HL-60 (cell line): ENCODE measurements around the gene RASGEF1B.

Source experiments
- DNase-seq, 2 experiments: peaks; one replicate each; pipeline ENCODE4 v3.0.0-alpha.2; 2010 to 2020; ENCODE audit warnings: low read depth in 1 of 2, low spot score in 1 of 2
- H3K27ac ChIP-seq: fragments of 250-450 bp; sonication (Bioruptor Pico); replicated peaks from 2 replicates; pipeline ENCODE4 v1.5.1; 2020; ENCODE audit warnings: mild to moderate bottlenecking, moderate library complexity
- H3K27me3 ChIP-seq: fragments of 250-450 bp; sonication (Bioruptor Pico); 2 replicates; pipeline ENCODE4 v1.5.1; 2021; ENCODE audit warnings: mild to moderate bottlenecking, moderate library complexity; ENCODE audit not compliant: insufficient read depth, poor library complexity, severe bottlenecking
- H3K4me3 ChIP-seq: replicated peaks from 2 replicates; pipeline ENCODE4 v1.5.1; 2011; ENCODE audit warnings: mild to moderate bottlenecking, control low read depth, low read length; ENCODE audit not compliant: insufficient read depth
- GABPA ChIP-seq: IDR thresholded peaks from 2 replicates; pipeline ENCODE4 v1.6.1; 2012; ENCODE audit warnings: low read depth
- POLR2AphosphoS5 ChIP-seq: IDR thresholded peaks from 2 replicates; pipeline ENCODE4 v1.6.1; 2012; ENCODE audit warnings: low read depth
- SPI1 ChIP-seq: IDR thresholded peaks from 2 replicates; pipeline ENCODE4 v1.6.1; 2012; ENCODE audit warnings: low read depth, mild to moderate bottlenecking, borderline replicate concordance
- TF ChIP-seq, protein P1 (sequence below): IDR thresholded peaks from 2 replicates; pipeline ENCODE4 v1.6.1; 2012; ENCODE audit warnings: low read depth; ENCODE audit not compliant: insufficient replicate concordance
- TF ChIP-seq, protein P2 (sequence below): IDR thresholded peaks from one replicate; pipeline ENCODE4 v1.5.1; 2011; ENCODE audit warnings: low read length, control low read depth, inconsistent platforms; ENCODE audit not compliant: insufficient read depth

The RASGEF1B gene

DNA sequence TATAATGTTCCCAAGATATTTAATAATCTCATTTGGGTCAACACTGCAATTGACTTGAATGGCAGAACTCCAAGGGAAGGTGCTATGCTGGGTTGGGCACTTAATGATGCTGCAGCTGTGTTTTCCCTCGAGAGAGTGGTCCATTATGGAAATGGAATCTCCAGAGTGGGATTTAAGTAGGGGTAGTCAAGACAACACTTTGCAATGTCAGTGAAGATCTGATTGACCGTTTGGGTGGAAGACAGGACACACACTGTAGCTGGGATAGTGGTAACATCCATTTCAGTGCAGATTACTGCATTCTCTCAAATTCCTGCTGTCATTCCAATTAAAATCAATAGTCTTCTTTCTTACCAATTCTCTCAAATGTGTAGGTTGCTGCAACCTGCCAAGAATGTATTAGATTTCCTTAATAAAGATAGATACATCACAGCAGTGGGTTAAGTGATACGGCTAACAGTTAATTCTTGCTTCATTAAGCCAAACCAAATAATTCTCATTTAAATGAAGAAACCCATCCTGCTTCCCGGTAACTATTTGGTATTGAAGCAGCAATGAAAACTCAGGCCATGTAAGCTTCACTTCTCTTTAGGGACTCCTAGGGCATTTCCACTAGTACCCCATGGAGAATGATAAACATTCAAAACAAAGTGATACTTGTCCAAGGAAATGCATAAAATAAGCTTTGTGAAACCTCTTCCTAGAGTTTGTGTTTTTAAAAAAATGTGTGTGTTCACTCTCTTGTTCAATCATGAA is 40.5 kb upstream of the RASGEF1B start:
- TF ChIP-seq, protein P1, sequence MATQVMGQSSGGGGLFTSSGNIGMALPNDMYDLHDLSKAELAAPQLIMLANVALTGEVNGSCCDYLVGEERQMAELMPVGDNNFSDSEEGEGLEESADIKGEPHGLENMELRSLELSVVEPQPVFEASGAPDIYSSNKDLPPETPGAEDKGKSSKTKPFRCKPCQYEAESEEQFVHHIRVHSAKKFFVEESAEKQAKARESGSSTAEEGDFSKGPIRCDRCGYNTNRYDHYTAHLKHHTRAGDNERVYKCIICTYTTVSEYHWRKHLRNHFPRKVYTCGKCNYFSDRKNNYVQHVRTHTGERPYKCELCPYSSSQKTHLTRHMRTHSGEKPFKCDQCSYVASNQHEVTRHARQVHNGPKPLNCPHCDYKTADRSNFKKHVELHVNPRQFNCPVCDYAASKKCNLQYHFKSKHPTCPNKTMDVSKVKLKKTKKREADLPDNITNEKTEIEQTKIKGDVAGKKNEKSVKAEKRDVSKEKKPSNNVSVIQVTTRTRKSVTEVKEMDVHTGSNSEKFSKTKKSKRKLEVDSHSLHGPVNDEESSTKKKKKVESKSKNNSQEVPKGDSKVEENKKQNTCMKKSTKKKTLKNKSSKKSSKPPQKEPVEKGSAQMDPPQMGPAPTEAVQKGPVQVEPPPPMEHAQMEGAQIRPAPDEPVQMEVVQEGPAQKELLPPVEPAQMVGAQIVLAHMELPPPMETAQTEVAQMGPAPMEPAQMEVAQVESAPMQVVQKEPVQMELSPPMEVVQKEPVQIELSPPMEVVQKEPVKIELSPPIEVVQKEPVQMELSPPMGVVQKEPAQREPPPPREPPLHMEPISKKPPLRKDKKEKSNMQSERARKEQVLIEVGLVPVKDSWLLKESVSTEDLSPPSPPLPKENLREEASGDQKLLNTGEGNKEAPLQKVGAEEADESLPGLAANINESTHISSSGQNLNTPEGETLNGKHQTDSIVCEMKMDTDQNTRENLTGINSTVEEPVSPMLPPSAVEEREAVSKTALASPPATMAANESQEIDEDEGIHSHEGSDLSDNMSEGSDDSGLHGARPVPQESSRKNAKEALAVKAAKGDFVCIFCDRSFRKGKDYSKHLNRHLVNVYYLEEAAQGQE = no peak
- TF ChIP-seq POLR2AphosphoS5 (no peak), SPI1 (no peak), GABPA (no peak)
- TF ChIP-seq, protein P2, sequence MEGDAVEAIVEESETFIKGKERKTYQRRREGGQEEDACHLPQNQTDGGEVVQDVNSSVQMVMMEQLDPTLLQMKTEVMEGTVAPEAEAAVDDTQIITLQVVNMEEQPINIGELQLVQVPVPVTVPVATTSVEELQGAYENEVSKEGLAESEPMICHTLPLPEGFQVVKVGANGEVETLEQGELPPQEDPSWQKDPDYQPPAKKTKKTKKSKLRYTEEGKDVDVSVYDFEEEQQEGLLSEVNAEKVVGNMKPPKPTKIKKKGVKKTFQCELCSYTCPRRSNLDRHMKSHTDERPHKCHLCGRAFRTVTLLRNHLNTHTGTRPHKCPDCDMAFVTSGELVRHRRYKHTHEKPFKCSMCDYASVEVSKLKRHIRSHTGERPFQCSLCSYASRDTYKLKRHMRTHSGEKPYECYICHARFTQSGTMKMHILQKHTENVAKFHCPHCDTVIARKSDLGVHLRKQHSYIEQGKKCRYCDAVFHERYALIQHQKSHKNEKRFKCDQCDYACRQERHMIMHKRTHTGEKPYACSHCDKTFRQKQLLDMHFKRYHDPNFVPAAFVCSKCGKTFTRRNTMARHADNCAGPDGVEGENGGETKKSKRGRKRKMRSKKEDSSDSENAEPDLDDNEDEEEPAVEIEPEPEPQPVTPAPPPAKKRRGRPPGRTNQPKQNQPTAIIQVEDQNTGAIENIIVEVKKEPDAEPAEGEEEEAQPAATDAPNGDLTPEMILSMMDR = no peak
- Histone ChIP-seq H3K27me3 (no peaks in the 10 kb centered on the region), H3K27ac (no peak overlapping the region), H3K4me3 (no peak overlapping the region)
- no peak for DNase-seq

DNA sequence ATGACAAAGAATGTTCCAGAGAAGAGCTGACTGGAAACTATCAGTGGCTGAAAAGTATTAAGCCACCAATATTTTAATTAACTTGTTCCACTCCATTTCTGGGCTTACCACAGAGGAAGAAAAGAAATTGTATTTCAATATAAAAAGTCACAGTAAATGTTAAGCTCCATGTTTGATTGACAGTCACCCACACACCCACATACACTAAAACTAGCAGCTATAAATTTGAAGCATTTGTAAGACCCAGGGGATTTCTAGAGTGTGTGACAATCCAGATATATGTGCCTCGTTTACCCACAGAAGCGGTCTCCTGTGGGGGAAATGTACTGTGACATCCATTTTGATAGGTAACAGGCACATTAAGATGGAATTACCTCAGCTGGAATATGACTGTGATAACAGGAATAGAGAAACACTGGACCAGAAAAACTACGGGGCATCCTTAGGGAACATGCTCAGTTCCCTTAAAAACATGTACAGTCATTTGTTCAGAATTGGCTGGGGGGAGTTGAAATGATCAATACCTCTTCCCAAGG is 39.0 kb upstream of the RASGEF1B start:
- Histone ChIP-seq H3K27me3 (no peaks in the 10 kb centered on the region), H3K27ac (no peak overlapping the region), H3K4me3 (no peak overlapping the region)
- TF ChIP-seq, protein P1 = no peak
- TF ChIP-seq SPI1 = no peak
- TF ChIP-seq POLR2AphosphoS5 = no peak
- TF ChIP-seq, protein P2 = no peak
- no peak for TF ChIP-seq GABPA
- no peak for DNase-seq

DNA sequence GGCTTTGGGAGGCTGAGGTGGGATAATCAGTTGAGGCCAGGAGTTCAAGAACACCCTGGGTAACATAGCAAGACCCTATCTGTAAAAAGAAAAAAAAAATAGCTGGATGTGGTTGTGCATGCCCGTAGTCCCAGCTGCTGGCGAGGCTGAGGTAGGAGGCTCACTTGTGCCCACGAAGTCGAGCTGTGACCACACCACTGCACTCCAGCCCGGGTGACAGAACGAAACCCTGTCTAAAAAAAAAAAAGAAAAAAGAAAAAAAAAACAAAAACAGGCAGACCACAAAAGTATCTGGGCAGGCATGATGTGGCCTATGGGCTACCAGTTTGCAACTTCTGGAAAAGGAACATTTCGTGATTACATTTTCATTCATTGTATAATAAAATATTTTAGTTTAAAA is 38.1 kb upstream of the RASGEF1B start:
- H3K4me3 ChIP-seq = no peak overlapping the region
- no peaks in the 10 kb centered on the region for H3K27me3 ChIP-seq
- DNase-seq = no peak
- H3K27ac ChIP-seq = no peak overlapping the region
- TF ChIP-seq SPI1 (no peak), GABPA (no peak), POLR2AphosphoS5 (no peak)
- TF ChIP-seq, protein P1 = no peak
- TF ChIP-seq, protein P2 = no peak
